H1 (cell line): ENCODE data around the gene SEL1L3. TPM values are rescaled to one million over a fixed set of nuclear protein-coding genes. Genes with fewer than 3 reads are reported as not detected.

Experiments
- CTCF ChIA-PET: fragments of 300-600 bp; sonication (Branson Sonifier 250); formaldehyde crosslinking; loops from one replicate; lab custom pipeline; 2021; ENCODE audit not compliant: partially characterized antibody; lab: Charles Lee
- POLR2A ChIA-PET: fragments of 300-600 bp; sonication (Branson Sonifier 250); formaldehyde crosslinking; loops from one replicate; lab custom pipeline; 2021; ENCODE audit warnings: inconsistent platforms; ENCODE audit not compliant: partially characterized antibody; lab: Charles Lee
- DNase-seq, 2 experiments: peaks; one replicate each; pipeline versions ENCODE4 v3.0.0 to v3.0.0-alpha.2; 2010 to 2022; ENCODE audit warnings: low spot score in 2 of 2, low read depth in 1 of 2, mixed read lengths in 1 of 2
- FAIRE-seq: peaks from 2 replicates; lab custom pipeline; 2011; peaks lifted over from hg19 to GRCh38; lab: Jason Lieb, UNC
- H2AFZ ChIP-seq: 2 replicates; pipeline ENCODE4 v1.8.1; 2012; ENCODE audit warnings: low read length, inconsistent platforms
- H2AK5ac ChIP-seq: 2 replicates; pipeline ENCODE4 v1.6.1; 2013; ENCODE audit warnings: low read depth, low read length
- H2BK120ac ChIP-seq: replicated peaks from 2 replicates; pipeline ENCODE3; 2013; ENCODE audit warnings: low read depth, low read length, inconsistent platforms
- H2BK12ac ChIP-seq: 2 replicates; pipeline ENCODE4 v1.6.1; 2013; ENCODE audit warnings: low read depth, low read length
- H2BK15ac ChIP-seq: 2 replicates; pipeline ENCODE4 v1.6.1; 2013; ENCODE audit warnings: low read length
- H2BK20ac ChIP-seq: 2 replicates; pipeline ENCODE4 v1.6.1; 2013; ENCODE audit warnings: low read length
- H2BK5ac ChIP-seq: 2 replicates; pipeline ENCODE4 v1.6.1; 2013; ENCODE audit warnings: low read depth, low read length
- H3K14ac ChIP-seq: 2 replicates; pipeline ENCODE4 v1.6.1; 2013; ENCODE audit warnings: inconsistent platforms; ENCODE audit not compliant: insufficient read length
- H3K18ac ChIP-seq: 2 replicates; pipeline ENCODE4 v1.6.1; 2013; ENCODE audit warnings: low read length; ENCODE audit errors: extremely low read depth
- H3K23ac ChIP-seq: 2 replicates; pipeline ENCODE4 v1.6.1; 2013; ENCODE audit warnings: inconsistent platforms; ENCODE audit not compliant: insufficient read length
- H3K23me2 ChIP-seq: 2 replicates; pipeline ENCODE4 v1.6.1; 2013; ENCODE audit warnings: low read depth, low read length
- H3K27ac ChIP-seq: 2 replicates; pipeline ENCODE4 v1.6.1; 2011; ENCODE audit warnings: low read depth, low read length, inconsistent platforms
- H3K27me3 ChIP-seq, 4 experiments: replicated peaks in 1 of 4; 1 replicate in 1 of 4; 2 replicates in 3 of 4; pipeline versions ENCODE4 v1.6.1 to v1.8.1; 2011 to 2013; ENCODE audit warnings: low read length in 3 of 4, mild to moderate bottlenecking in 3 of 4, inconsistent platforms in 2 of 4, mixed read lengths in 2 of 4, moderate library complexity in 1 of 4; ENCODE audit not compliant: control insufficient read depth in 3 of 4, insufficient read depth in 3 of 4; ENCODE audit errors: extremely low read depth in 1 of 4
- H3K36me3 ChIP-seq, 4 experiments: 2 replicates each; pipeline versions ENCODE4 v1.6.1 to v1.8.1; 2011 to 2013; ENCODE audit warnings: mild to moderate bottlenecking in 4 of 4, low read length in 3 of 4, moderate library complexity in 2 of 4, control low read depth in 1 of 4, inconsistent platforms in 1 of 4; ENCODE audit not compliant: insufficient read depth in 4 of 4, control insufficient read depth in 2 of 4
- H3K4ac ChIP-seq: replicated peaks from 2 replicates; pipeline ENCODE3; 2013; ENCODE audit warnings: low read length, low read depth, mixed read lengths, inconsistent platforms; ENCODE audit not compliant: insufficient read length
- H3K4me1 ChIP-seq, 4 experiments: replicated peaks in 1 of 4; 1 replicate in 1 of 4; 2 replicates in 3 of 4; pipeline versions ENCODE4 v1.6.1 to v1.8.1; 2011 to 2013; ENCODE audit warnings: low read length in 3 of 4, inconsistent platforms in 2 of 4, mixed read lengths in 1 of 4; ENCODE audit not compliant: insufficient read depth in 4 of 4, control insufficient read depth in 3 of 4
- H3K4me2 ChIP-seq, 2 experiments: 2 replicates each; pipeline versions ENCODE4 v1.6.1 to v1.8.1; 2011 to 2013; ENCODE audit warnings: low read depth in 2 of 2, low read length in 2 of 2, control low read depth in 1 of 2, inconsistent platforms in 1 of 2, mild to moderate bottlenecking in 1 of 2; ENCODE audit not compliant: insufficient read depth in 1 of 2
- H3K4me3 ChIP-seq, 4 experiments: fragments of 200-600, 300-600 bp in 1 of 4; sonication (generic), shearing (Covaris generic), sonication (Bioruptor Twin) in 1 of 4; 2 replicates each; pipeline versions ENCODE4 v1.5.1 to v1.8.1; 2011 to 2016; ENCODE audit warnings: low read length in 4 of 4, low read depth in 3 of 4, control low read depth in 2 of 4, inconsistent platforms in 2 of 4, mild to moderate bottlenecking in 2 of 4, mixed read lengths in 1 of 4, moderate library complexity in 1 of 4; ENCODE audit not compliant: insufficient read depth in 2 of 4; ENCODE audit errors: extremely low read depth in 1 of 4
- H3K56ac ChIP-seq: replicated peaks from 2 replicates; pipeline ENCODE3; 2013; ENCODE audit warnings: low read depth, mild to moderate bottlenecking, mixed read lengths, low read length, inconsistent platforms; ENCODE audit not compliant: insufficient read length
- H3K79me1 ChIP-seq: 2 replicates; pipeline ENCODE4 v1.6.1; 2013; ENCODE audit warnings: low read depth, low read length, control low read depth
- H3K79me2 ChIP-seq, 2 experiments: 2 replicates each; pipeline versions ENCODE4 v1.6.1 to v1.8.1; 2012 to 2013; ENCODE audit warnings: low read length in 2 of 2, mild to moderate bottlenecking in 2 of 2, inconsistent platforms in 1 of 2; ENCODE audit not compliant: insufficient read depth in 2 of 2, control insufficient read depth in 1 of 2
- H3K9ac ChIP-seq, 4 experiments: replicated peaks in 1 of 4; 1 replicate in 1 of 4; 2 replicates in 3 of 4; pipeline versions ENCODE4 v1.6.1 to v1.8.1; 2011 to 2013; ENCODE audit warnings: low read depth in 3 of 4, low read length in 3 of 4, control low read depth in 2 of 4, mild to moderate bottlenecking in 2 of 4, moderate library complexity in 2 of 4, inconsistent platforms in 1 of 4; ENCODE audit errors: extremely low read depth in 1 of 4
- H3K9me3 ChIP-seq, 2 experiments: 2 replicates each; pipeline versions ENCODE4 v1.6.1 to v1.8.1; 2012 to 2013; ENCODE audit warnings: mild to moderate bottlenecking in 2 of 2, moderate library complexity in 2 of 2, control low read depth in 1 of 2, inconsistent platforms in 1 of 2, low read depth in 1 of 2, low read length in 1 of 2, mixed read lengths in 1 of 2; ENCODE audit not compliant: insufficient read depth in 2 of 2
- H4K20me1 ChIP-seq, 2 experiments: replicated peaks in 1 of 2; 2 replicates each; pipeline versions ENCODE3 to v1.8.1; 2011 to 2013; ENCODE audit warnings: inconsistent platforms in 2 of 2, low read length in 2 of 2, mild to moderate bottlenecking in 1 of 2; ENCODE audit not compliant: insufficient read depth in 2 of 2, control insufficient read depth in 1 of 2
- H4K5ac ChIP-seq: 2 replicates; pipeline ENCODE4 v1.6.1; 2013; ENCODE audit warnings: low read length, low read depth, mixed read lengths, inconsistent platforms; ENCODE audit not compliant: insufficient read length
- H4K8ac ChIP-seq: 2 replicates; pipeline ENCODE4 v1.8.0; 2013; ENCODE audit warnings: mild to moderate bottlenecking, moderate library complexity, low read length, inconsistent platforms; ENCODE audit not compliant: insufficient read depth; ENCODE audit errors: extremely low read depth
- H4K91ac ChIP-seq: replicated peaks from 2 replicates; pipeline ENCODE3; 2013; ENCODE audit warnings: low read length, mixed read lengths, inconsistent platforms; ENCODE audit not compliant: insufficient read length
- CTCF ChIP-seq, 3 experiments: IDR thresholded peaks; 1 replicate in 2 of 3; 2 replicates in 1 of 3; pipeline versions ENCODE4 v1.5.1 to v1.6.1; 2011; ENCODE audit warnings: low read length in 3 of 3, mild to moderate bottlenecking in 3 of 3, inconsistent platforms in 2 of 3, low read depth in 1 of 3, moderate library complexity in 1 of 3; ENCODE audit not compliant: insufficient read depth in 1 of 3; ENCODE audit errors: control extremely low read depth in 1 of 3
- WGBS, 2 experiments: shearing (Covaris generic) in 1 of 2; methylation state at CpG; one replicate each; pipeline versions ENCODE4 v1.1.6 to v1.1.7; 2013 to 2015; ENCODE audit warnings: low lambda C conversion rate in 2 of 2, mixed read lengths in 2 of 2, inconsistent platforms in 1 of 2, low coverage in 1 of 2, missing lambda C conversion rate in 1 of 2; ENCODE audit not compliant: insufficient replicate concordance in 2 of 2, insufficient coverage in 1 of 2, insufficient read length in 1 of 2; ENCODE audit errors: extremely low coverage in 1 of 2, missing lambda C conversion rate in 1 of 2; 5-methylcytosine and 5-hydroxymethylcytosine counted together
- polyA plus RNA-seq, 7 experiments: library from polyadenylated mRNA; depleted of rRNA in 3 of 7; stranded (reverse) in 5 of 7; unstranded in 2 of 7; fragments of >200 nt in 5 of 7; fragments of 200-250 nt in 2 of 7; gene quantifications; 1 replicate in 5 of 7; 2 replicates in 1 of 7; 4 replicates in 1 of 7; pipeline versions ENCODE4 v1.2.1 to v1.2.3, GENCODE V29; 2011 to 2013; ENCODE audit warnings: missing spikeins in 2 of 7, mixed read lengths in 2 of 7
- total RNA-seq: library from RNA; stranded (reverse); fragmentation: NEBNext Ultra II Directional; extraction: Animal tissue kit (Norgen Biotek cat#: 25700); gene quantifications from 2 replicates; pipeline ENCODE4 v1.2.1, GENCODE V29; 2021

Gene SEL1L3
- total and polyA plus RNA-seq, 2 of the 8 experiments (the other 6 are each of a cell fraction or from before 2014, with no cell fraction given) = 18.2 to 54.0 TPM

GRCh38 chr4:25900310-25900709 lies 37.5 kb upstream of the SEL1L3 start:
- 87% methylated on average over 1 of the region's 1 CpG; no CpG with 5 or more reads in 1 of the 2 experiments for WGBS, 2 experiments
- FAIRE-seq = no peak

More at GRCh38 chr4:25900310-25900709, 37.5 kb upstream of the SEL1L3 start:
- no peak overlapping the region for H2AFZ ChIP-seq
- no peak overlapping the region for H4K5ac ChIP-seq
- H2BK5ac ChIP-seq = no peak overlapping the region
- H3K9me3 ChIP-seq = no peaks in the 10 kb centered on the region
- no peak overlapping the region for H3K23ac ChIP-seq
- no peak overlapping the region for H3K4me3 ChIP-seq
- H2BK120ac ChIP-seq = no peak overlapping the region
- no peak overlapping the region for H3K4ac ChIP-seq
- peaks cover 0 to 2% (median 0%) of the 10 kb centered on the region in 4 experiments; a peak in 1 of 7 replicates for H3K27me3 ChIP-seq
- no peaks in the 10 kb centered on the region for H3K36me3 ChIP-seq
- no peak overlapping the region for H4K91ac ChIP-seq
- H3K4me1 ChIP-seq = peaks cover 0 to 3% (median 0%) of the 10 kb centered on the region in 4 experiments; a peak in 1 of 7 replicates
- no peak overlapping the region for H3K27ac ChIP-seq
- no peaks in the 10 kb centered on the region for H3K79me2 ChIP-seq
- ChIA-PET CTCF (interaction anchor here (0.7 to 1.8 kb wide), 5 partner anchors 9 to 43 kb away, joined by 3 to 5 read pairs (median 4); no protein-coding TSS in a partner anchor), POLR2A (interaction anchor here (2.7 kb wide), 1 partner anchor 14 kb away, joined by 10 read pairs; the partner anchor contains the start of gene SMIM20)
- H4K8ac ChIP-seq = no peak overlapping the region
- no peaks in the 10 kb centered on the region for H4K20me1 ChIP-seq
- H2AK5ac ChIP-seq = no peak overlapping the region
- H3K23me2 ChIP-seq = peaks cover 2% of the 10 kb centered on the region; the same call in 1 of the 2 replicates
- H2BK20ac ChIP-seq = no peak overlapping the region
- no peak overlapping the region for H3K18ac ChIP-seq
- H3K9ac ChIP-seq = no peak overlapping the region
- H2BK12ac ChIP-seq = no peak overlapping the region
- no peak overlapping the region for H3K56ac ChIP-seq
- DNase-seq = no peak
- no peak overlapping the region for H3K14ac ChIP-seq
- H2BK15ac ChIP-seq = no peak overlapping the region
- no peak for TF ChIP-seq CTCF (IDR thresholded peaks at IDR 0.05; ENCODE audit: control extremely low read depth in 1 of 3, insufficient read depth in 1 of 3, low read depth in 1 of 3, low read length in 3 of 3)
- H3K79me1 ChIP-seq = no peaks in the 10 kb centered on the region
- H3K4me2 ChIP-seq = no peak overlapping the region
